ENCODE measurements around the gene PPP2R2C. TPM values are rescaled to one million over a fixed set of nuclear protein-coding genes. Genes with fewer than 3 reads are reported as not detected.

The PPP2R2C gene
- total RNA-seq, 2 donors from 2014 or later, result 8.0 to 10.4 TPM

DNA sequence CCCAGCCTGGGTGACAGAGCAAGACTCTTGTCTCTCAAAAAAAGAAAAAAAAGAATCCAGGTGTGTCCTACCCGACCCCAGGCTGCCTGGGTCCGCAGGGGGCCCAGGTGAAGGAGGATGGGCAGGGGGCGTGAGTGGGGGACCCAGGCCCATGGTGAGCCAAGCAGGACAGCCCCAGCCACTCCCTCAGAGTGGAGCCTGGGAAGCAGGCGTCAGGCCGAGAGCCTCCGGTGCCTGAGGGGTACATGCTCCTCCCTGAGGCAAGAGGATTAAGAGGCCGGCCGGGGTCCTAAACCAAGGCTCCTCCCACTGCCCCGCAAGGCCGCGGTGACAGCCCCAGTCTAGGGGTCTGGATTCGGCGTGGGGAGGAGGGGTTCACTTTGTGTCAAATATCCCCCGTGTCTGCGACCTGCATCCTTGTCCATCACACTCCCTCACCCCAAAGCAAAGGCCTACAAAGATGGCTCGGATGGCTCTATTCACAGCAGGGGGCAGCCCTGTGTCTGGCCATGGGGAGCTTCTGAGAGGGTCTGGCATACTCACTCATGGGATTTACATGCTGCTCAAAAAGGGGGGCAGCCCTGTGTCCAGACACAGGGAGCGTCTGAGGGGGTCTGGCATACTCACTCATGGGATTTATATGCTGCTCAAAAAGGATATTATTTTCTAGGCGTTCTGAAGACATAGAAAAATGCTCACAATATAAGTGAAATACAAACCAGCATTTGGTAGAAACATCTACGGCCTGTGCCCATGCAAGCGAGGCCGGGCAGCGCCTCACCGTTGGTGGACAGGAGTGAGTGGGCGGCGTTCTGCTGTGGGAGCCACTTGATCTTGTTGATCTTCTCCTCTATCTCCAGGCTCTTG is 94.6 kb downstream of the PPP2R2C start:
- Histone ChIP-seq H3K36me3 (no peaks in the 10 kb centered on the region), H3K27ac (no peak overlapping the region), H3K27me3 (replicated peaks; ENCODE audit: insufficient read depth) (no peaks in the 10 kb centered on the region), H3K4me1 (replicated peaks) (no peaks in the 10 kb centered on the region), H3K9me3 (no peaks in the 10 kb centered on the region), H3K4me3 (no peak overlapping the region)
- intact Hi-C loops (cut with DNase I), result no loop called here
- 72% methylated on average over 25 of the region's 25 CpGs for WGBS
- TF ChIP-seq, protein P1, sequence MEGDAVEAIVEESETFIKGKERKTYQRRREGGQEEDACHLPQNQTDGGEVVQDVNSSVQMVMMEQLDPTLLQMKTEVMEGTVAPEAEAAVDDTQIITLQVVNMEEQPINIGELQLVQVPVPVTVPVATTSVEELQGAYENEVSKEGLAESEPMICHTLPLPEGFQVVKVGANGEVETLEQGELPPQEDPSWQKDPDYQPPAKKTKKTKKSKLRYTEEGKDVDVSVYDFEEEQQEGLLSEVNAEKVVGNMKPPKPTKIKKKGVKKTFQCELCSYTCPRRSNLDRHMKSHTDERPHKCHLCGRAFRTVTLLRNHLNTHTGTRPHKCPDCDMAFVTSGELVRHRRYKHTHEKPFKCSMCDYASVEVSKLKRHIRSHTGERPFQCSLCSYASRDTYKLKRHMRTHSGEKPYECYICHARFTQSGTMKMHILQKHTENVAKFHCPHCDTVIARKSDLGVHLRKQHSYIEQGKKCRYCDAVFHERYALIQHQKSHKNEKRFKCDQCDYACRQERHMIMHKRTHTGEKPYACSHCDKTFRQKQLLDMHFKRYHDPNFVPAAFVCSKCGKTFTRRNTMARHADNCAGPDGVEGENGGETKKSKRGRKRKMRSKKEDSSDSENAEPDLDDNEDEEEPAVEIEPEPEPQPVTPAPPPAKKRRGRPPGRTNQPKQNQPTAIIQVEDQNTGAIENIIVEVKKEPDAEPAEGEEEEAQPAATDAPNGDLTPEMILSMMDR (IDR thresholded peaks at IDR 0.05), result no peak
- TF ChIP-seq POLR2AphosphoS5 (IDR thresholded peaks at IDR 0.05) (no peak), POLR2A (IDR thresholded peaks at IDR 0.05) (no peak)
- no peak for DNase-seq (ENCODE audit: low spot score)

DNA sequence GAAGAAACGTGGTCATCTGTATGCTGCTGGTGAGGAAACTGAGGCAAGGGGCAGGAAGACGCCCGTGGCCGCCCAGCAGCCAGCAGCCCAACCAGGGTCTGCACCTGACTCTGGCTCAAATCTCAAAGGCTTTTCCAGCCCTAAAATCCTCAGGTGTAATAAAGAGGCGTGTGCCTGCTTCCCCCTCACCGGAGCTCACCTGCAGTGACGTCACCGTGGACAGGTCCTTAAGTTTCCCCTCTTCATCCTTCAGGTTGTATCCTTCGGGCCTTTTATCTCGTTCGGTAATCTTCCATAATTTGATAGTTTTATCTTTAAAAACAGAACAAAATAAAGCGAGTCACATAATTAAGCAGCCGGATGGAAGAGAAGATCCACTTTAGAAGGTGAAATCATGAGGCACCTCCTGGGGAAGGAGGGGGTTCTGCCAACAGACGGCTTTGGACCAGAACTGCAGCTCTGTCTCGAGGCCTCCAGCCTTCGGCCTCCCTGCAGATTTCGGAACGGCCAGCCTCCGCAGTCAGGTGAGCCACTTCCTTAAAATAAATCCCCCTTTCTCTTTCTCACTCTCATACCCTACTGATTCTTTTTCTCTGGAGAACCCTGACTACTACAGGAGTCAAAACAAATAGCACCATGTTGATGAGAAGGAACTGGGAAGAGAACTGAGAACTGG is 96.7 kb downstream of the PPP2R2C start:
- H3K27ac ChIP-seq, result no peak overlapping the region
- TF ChIP-seq POLR2AphosphoS5 (IDR thresholded peaks at IDR 0.05) (no peak), POLR2A (IDR thresholded peaks at IDR 0.05) (no peak)
- TF ChIP-seq, protein P1 (IDR thresholded peaks at IDR 0.05), result no peak
- no peaks in the 10 kb centered on the region for H3K36me3 ChIP-seq
- 73% methylated on average over 19 of the region's 19 CpGs for WGBS
- DNase-seq (ENCODE audit: low spot score), result no peak
- intact Hi-C loops (cut with DNase I), result no loop called here
- H3K27me3 ChIP-seq (replicated peaks; ENCODE audit: insufficient read depth), result no peaks in the 10 kb centered on the region
- no peaks in the 10 kb centered on the region for H3K9me3 ChIP-seq
- H3K4me3 ChIP-seq, result no peak overlapping the region
- no peaks in the 10 kb centered on the region for H3K4me1 ChIP-seq (replicated peaks)

DNA sequence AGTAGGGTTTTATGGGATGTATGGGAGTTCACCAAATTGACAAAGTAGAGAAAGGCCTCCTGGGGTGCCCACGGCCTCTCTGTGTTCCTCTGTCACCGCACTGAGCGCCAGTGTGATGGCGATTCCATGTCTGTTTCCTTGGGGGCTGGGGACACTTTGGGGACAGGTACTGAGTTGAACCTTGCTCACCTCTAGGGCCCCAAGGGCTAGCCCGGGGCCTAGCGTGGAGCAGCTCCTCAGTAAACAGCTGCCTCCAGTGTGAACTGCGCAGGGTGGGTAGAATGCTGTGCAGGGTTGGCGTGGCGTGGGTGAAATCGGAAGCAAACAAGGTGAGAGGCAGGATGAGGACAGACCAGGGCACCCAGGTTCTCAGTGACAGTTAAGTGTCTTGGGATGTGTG is 97.8 kb downstream of the PPP2R2C start:
- H3K4me3 ChIP-seq, result no peak overlapping the region
- intact Hi-C loops (cut with DNase I), result no loop called here
- no peaks in the 10 kb centered on the region for H3K4me1 ChIP-seq (replicated peaks)
- no peaks in the 10 kb centered on the region for H3K36me3 ChIP-seq
- TF ChIP-seq POLR2AphosphoS5 (IDR thresholded peaks at IDR 0.05), result no peak
- TF ChIP-seq POLR2A (IDR thresholded peaks at IDR 0.05), result no peak
- TF ChIP-seq, protein P1 (IDR thresholded peaks at IDR 0.05), result no peak
- no peak for DNase-seq (ENCODE audit: low spot score)
- 94% methylated on average over 10 of the region's 10 CpGs for WGBS
- H3K27me3 ChIP-seq (replicated peaks; ENCODE audit: insufficient read depth), result no peaks in the 10 kb centered on the region
- H3K27ac ChIP-seq, result no peak overlapping the region
- no peaks in the 10 kb centered on the region for H3K9me3 ChIP-seq

DNA sequence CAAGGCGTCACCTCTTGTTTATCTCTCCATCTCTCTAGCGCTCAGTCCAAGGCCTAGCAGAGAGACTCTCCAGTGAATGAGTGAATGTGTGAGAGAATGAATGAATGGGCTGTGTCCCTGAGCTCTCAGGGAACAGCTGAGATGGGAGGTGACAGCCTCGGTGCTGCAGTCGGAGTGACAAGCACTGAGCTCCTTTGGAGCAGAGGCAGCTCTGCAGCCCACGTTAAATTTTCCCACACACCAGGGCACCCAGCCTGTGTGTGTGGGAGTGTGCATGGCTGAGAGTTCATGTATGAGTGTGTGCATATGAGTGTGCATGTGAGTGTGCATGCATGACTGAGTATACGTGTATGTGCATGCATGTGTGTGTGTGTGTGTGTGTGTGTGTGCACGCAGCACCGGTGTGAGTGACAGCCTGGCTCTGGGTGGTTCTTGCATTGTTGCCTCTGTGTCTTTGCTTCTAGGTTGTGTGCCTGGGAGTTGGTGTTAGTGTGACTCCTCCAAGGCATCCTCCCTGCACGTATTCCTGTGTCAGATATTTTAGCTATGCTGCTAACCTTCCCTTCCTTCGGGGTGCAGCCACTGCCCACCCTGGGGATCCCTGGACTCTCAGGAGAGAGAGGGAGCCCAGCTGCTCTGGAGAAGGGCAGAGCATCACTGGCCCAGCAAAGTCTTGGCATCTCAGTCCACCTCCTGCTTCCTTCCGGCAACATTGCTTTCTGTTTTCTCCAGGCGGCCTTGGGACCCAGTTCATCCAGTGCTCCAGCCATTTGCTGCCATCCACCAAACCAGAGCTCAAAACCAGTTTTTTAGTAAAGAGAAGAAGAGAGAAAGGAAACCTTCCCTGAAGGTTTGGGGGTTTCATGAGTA is 98.6 kb downstream of the PPP2R2C start:
- no peaks in the 10 kb centered on the region for H3K4me1 ChIP-seq (replicated peaks)
- TF ChIP-seq POLR2AphosphoS5 (IDR thresholded peaks at IDR 0.05), result no peak
- TF ChIP-seq POLR2A (IDR thresholded peaks at IDR 0.05), result no peak
- TF ChIP-seq, protein P1 (IDR thresholded peaks at IDR 0.05), result no peak
- no peak overlapping the region for H3K4me3 ChIP-seq
- DNase-seq (ENCODE audit: low spot score), result no peak
- no peaks in the 10 kb centered on the region for H3K36me3 ChIP-seq
- intact Hi-C loops (cut with DNase I), result no loop called here
- no peaks in the 10 kb centered on the region for H3K9me3 ChIP-seq
- no peak overlapping the region for H3K27ac ChIP-seq
- H3K27me3 ChIP-seq (replicated peaks; ENCODE audit: insufficient read depth), result no peaks in the 10 kb centered on the region
- 88% methylated on average over 11 of the region's 12 CpGs for WGBS

Measured in prostate gland (tissue), 2 donors.